Mesenchymal stem cell (in vitro differentiated cells and primary cell): ENCODE data around the gene SLC25A13.

ENCODE experiments used
- DNase-seq: peaks from one replicate; pipeline ENCODE4 v3.0.0-alpha.2; 2013
- H2AFZ ChIP-seq: one replicate; pipeline ENCODE4 v1.6.1; 2013; ENCODE audit warnings: low read depth, mild to moderate bottlenecking, control low read depth, inconsistent platforms, low read length, moderate library complexity
- H2AK5ac ChIP-seq: 2 replicates; pipeline ENCODE4 v1.6.1; 2013; ENCODE audit warnings: low read length, moderate library complexity, mild to moderate bottlenecking, inconsistent platforms; ENCODE audit not compliant: severe bottlenecking
- H2BK120ac ChIP-seq: one replicate; pipeline ENCODE4 v1.6.1; 2013; ENCODE audit warnings: low read depth, mild to moderate bottlenecking, inconsistent platforms, low read length, moderate library complexity
- H2BK12ac ChIP-seq, 2 experiments: one replicate each; pipeline ENCODE4 v1.6.1; 2013; ENCODE audit warnings: inconsistent platforms in 2 of 2, low read length in 2 of 2, mild to moderate bottlenecking in 2 of 2, moderate library complexity in 2 of 2, control low read depth in 1 of 2
- H2BK15ac ChIP-seq: one replicate; pipeline ENCODE4 v1.6.1; 2013; ENCODE audit warnings: mild to moderate bottlenecking, low read depth, inconsistent platforms; ENCODE audit not compliant: poor library complexity, severe bottlenecking
- H2BK5ac ChIP-seq: 2 replicates; pipeline ENCODE4 v1.6.1; 2013; ENCODE audit warnings: low read depth, mild to moderate bottlenecking, low read length, control low read depth, inconsistent platforms; ENCODE audit not compliant: poor library complexity, severe bottlenecking
- H3K14ac ChIP-seq, 2 experiments: one replicate each; pipeline ENCODE4 v1.6.1; 2013; ENCODE audit warnings: inconsistent platforms in 2 of 2, low read length in 2 of 2, control low read depth in 1 of 2, mild to moderate bottlenecking in 1 of 2, moderate library complexity in 1 of 2
- H3K18ac ChIP-seq, 2 experiments: one replicate each; pipeline ENCODE4 v1.6.1; 2013; ENCODE audit warnings: inconsistent platforms in 2 of 2, low read length in 2 of 2, control low read depth in 1 of 2, low read depth in 1 of 2, mild to moderate bottlenecking in 1 of 2
- H3K23ac ChIP-seq, 2 experiments: one replicate each; pipeline ENCODE4 v1.6.1; 2013; ENCODE audit warnings: inconsistent platforms in 2 of 2, low read length in 2 of 2, mild to moderate bottlenecking in 2 of 2, moderate library complexity in 2 of 2, control low read depth in 1 of 2
- H3K27ac ChIP-seq: 2 replicates; pipeline ENCODE4 v1.5.1; 2013; ENCODE audit warnings: mild to moderate bottlenecking, moderate library complexity, low read length, control low read depth, inconsistent platforms; ENCODE audit not compliant: poor library complexity, severe bottlenecking
- H3K27me3 ChIP-seq, 2 experiments: 2 replicates each; pipeline versions ENCODE4 v1.6.1 to v1.7.0; 2013; ENCODE audit warnings: low read length in 2 of 2, mild to moderate bottlenecking in 2 of 2, moderate library complexity in 2 of 2, control low read depth in 1 of 2, inconsistent platforms in 1 of 2; ENCODE audit not compliant: control insufficient read depth in 1 of 2, insufficient read depth in 1 of 2
- H3K36me3 ChIP-seq, 2 experiments: 2 replicates each; pipeline versions ENCODE4 v1.6.1 to v1.7.0; 2013; ENCODE audit warnings: low read length in 2 of 2, control low read depth in 1 of 2, inconsistent platforms in 1 of 2, low read depth in 1 of 2, mild to moderate bottlenecking in 1 of 2; ENCODE audit not compliant: insufficient read depth in 2 of 2, control insufficient read depth in 1 of 2
- H3K4ac ChIP-seq, 2 experiments: one replicate each; pipeline ENCODE4 v1.6.1; 2013; ENCODE audit warnings: inconsistent platforms in 2 of 2, low read length in 2 of 2, mild to moderate bottlenecking in 2 of 2, moderate library complexity in 2 of 2, control low read depth in 1 of 2, low read depth in 1 of 2
- H3K4me1 ChIP-seq: 2 replicates; pipeline ENCODE4 v1.6.1; 2013; ENCODE audit warnings: low read depth, low read length, control low read depth; ENCODE audit not compliant: control insufficient read depth, insufficient read depth
- H3K4me2 ChIP-seq: 2 replicates; pipeline ENCODE4 v1.6.1; 2013; ENCODE audit warnings: low read length, mild to moderate bottlenecking, inconsistent platforms; ENCODE audit not compliant: poor library complexity, severe bottlenecking
- H3K4me3 ChIP-seq, 2 experiments: 2 replicates each; pipeline versions ENCODE4 v1.5.1 to v1.7.0; 2013; ENCODE audit warnings: low read length in 2 of 2, mild to moderate bottlenecking in 2 of 2, control low read depth in 1 of 2, low read depth in 1 of 2; ENCODE audit not compliant: insufficient read depth in 1 of 2
- H3K79me1 ChIP-seq: replicated peaks from 2 replicates; pipeline ENCODE4 v1.6.1; 2013; ENCODE audit warnings: mild to moderate bottlenecking, control low read depth, low read length, inconsistent platforms; ENCODE audit not compliant: poor library complexity, severe bottlenecking
- H3K9ac ChIP-seq: 2 replicates; pipeline ENCODE4 v1.7.0; 2013; ENCODE audit warnings: mild to moderate bottlenecking, low read length, moderate library complexity
- H3K9me3 ChIP-seq: 2 replicates; pipeline ENCODE4 v1.7.0; 2013; ENCODE audit warnings: mild to moderate bottlenecking, low read length; ENCODE audit not compliant: control insufficient read depth
- H4K8ac ChIP-seq: one replicate; pipeline ENCODE4 v1.6.1; 2013; ENCODE audit warnings: inconsistent platforms, mild to moderate bottlenecking, low read length, moderate library complexity
- H4K91ac ChIP-seq: one replicate; pipeline ENCODE4 v1.6.1; 2013; ENCODE audit warnings: mild to moderate bottlenecking, low read length, inconsistent platforms
- WGBS: methylation state at CpG from one replicate; pipeline ENCODE4 v1.1.7; 2013; ENCODE audit warnings: mixed read lengths; 5-methylcytosine and 5-hydroxymethylcytosine counted together

SLC25A13 gene

DNA sequence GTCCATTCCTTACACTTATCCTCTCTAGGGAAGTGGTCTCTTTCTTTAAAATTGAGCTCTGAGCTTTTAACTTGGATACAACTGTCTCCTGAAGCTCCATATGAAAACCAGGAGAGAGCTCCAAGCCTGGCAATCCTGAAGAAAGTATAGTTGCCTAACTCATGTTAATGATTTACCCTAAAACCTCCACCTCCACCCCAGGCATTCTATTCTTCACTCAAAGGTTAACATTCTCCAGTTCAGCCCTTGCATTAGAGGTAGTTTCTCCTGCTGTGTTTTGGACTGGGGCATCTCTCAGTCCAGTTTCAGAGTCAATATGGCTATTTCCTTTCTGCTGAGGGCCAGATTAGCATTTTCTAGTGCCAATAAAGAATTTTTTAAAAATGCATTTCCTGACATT is 195.5 kb downstream of the SLC25A13 start:
- Histone ChIP-seq H3K9ac (no peak overlapping the region), H3K4ac (no peak overlapping the region), H3K79me1 (peaks cover 1% of the 10 kb centered on the region), H3K4me1 (peaks cover 4% of the 10 kb centered on the region), H3K9me3 (no peaks in the 10 kb centered on the region), H3K4me2 (no peak overlapping the region), H4K91ac (no peak overlapping the region), H4K8ac (no peak overlapping the region), H3K14ac (no peak overlapping the region), H3K23ac (no peak overlapping the region), H3K4me3 (no peak overlapping the region), H2BK15ac (no peak overlapping the region), H2BK120ac (no peak overlapping the region), H2AK5ac (no peak overlapping the region), H2BK5ac (no peak overlapping the region), H3K18ac (no peak overlapping the region), H3K27ac (no peak overlapping the region), H3K27me3 (no peaks in the 10 kb centered on the region), H2AFZ (no peak overlapping the region), H3K36me3 (peaks cover 4 to 33% of the 10 kb centered on the region in 2 experiments), H2BK12ac (no peak overlapping the region)
- DNase-seq = no peak

DNA sequence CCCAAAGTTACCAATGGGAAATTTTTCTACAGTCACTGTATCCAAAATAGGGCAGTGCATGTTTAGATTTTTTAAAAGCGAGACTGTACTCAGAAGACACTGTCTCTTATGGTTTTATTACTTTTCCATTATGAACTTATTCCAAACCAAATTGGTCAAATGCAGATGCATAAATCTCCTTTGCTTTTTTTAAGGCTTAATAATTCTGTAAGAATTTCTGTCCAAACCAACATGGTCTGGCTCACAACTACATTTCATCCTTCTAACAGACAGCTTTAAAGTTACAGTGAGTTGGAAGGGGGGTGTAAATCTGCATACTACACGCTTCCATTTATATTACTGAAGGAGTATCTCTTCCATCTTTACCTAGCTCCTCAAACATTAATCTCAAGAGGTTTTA is 199.2 kb downstream of the SLC25A13 start:
- H3K14ac ChIP-seq = no peak overlapping the region
- H3K4me3 ChIP-seq = no peak overlapping the region
- H2BK120ac ChIP-seq = no peak overlapping the region
- 100% methylated on average over 2 of the region's 2 CpGs for WGBS
- H3K27ac ChIP-seq = no peak overlapping the region
- H2BK5ac ChIP-seq = no peak overlapping the region
- H3K9ac ChIP-seq = no peak overlapping the region
- no peaks in the 10 kb centered on the region for H3K9me3 ChIP-seq
- H3K23ac ChIP-seq = no peak overlapping the region
- H2AK5ac ChIP-seq = no peak overlapping the region
- H3K79me1 ChIP-seq = peaks cover 1% of the 10 kb centered on the region
- no peak overlapping the region for H3K18ac ChIP-seq
- peaks cover 5% of the 10 kb centered on the region for H3K4me1 ChIP-seq
- H2AFZ ChIP-seq = no peak overlapping the region
- DNase-seq = no peak
- H2BK12ac ChIP-seq = no peak overlapping the region
- peaks cover 7 to 30% of the 10 kb centered on the region in 2 experiments for H3K36me3 ChIP-seq
- no peaks in the 10 kb centered on the region for H3K27me3 ChIP-seq
- H2BK15ac ChIP-seq = no peak overlapping the region
- H3K4ac ChIP-seq = no peak overlapping the region
- no peak overlapping the region for H4K91ac ChIP-seq
- no peak overlapping the region for H4K8ac ChIP-seq
- H3K4me2 ChIP-seq = no peak overlapping the region

DNA sequence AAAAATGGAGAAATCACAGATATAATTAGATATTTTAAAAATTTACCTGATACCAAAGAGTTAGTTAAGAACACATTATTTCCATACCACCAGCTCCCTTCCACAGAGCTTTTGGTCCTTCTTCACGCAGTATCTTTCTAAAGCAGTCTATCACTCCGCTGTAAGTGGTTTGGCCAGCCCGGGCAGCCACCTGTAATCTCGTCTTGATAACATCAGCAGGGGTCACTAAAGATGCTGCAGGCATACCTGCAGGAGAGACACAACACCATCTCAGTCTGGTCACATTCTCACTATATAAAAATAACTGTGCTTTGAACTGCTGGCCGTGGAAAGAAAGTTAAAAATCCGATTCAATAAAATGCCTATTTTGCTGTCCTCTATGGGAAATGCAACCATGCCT is 200.1 kb downstream of the SLC25A13 start:
- Histone ChIP-seq H3K4me3 (no peak overlapping the region), H3K9ac (no peak overlapping the region), H3K18ac (no peak overlapping the region), H3K4me2 (no peak overlapping the region), H3K27me3 (no peaks in the 10 kb centered on the region), H4K91ac (no peak overlapping the region), H2AK5ac (no peak overlapping the region), H3K79me1 (peaks cover 1% of the 10 kb centered on the region), H2BK5ac (no peak overlapping the region), H3K4ac (no peak overlapping the region), H3K4me1 (peaks cover 4% of the 10 kb centered on the region), H2BK12ac (no peak overlapping the region), H3K14ac (no peak overlapping the region), H4K8ac (no peak overlapping the region), H3K9me3 (no peaks in the 10 kb centered on the region), H3K23ac (no peak overlapping the region), H2AFZ (no peak overlapping the region), H2BK120ac (no peak overlapping the region), H3K36me3 (peaks cover 7 to 30% of the 10 kb centered on the region in 2 experiments), H3K27ac (no peak overlapping the region), H2BK15ac (no peak overlapping the region)
- WGBS = 87% methylated on average over 6 of the region's 6 CpGs
- DNase-seq = no peak

DNA sequence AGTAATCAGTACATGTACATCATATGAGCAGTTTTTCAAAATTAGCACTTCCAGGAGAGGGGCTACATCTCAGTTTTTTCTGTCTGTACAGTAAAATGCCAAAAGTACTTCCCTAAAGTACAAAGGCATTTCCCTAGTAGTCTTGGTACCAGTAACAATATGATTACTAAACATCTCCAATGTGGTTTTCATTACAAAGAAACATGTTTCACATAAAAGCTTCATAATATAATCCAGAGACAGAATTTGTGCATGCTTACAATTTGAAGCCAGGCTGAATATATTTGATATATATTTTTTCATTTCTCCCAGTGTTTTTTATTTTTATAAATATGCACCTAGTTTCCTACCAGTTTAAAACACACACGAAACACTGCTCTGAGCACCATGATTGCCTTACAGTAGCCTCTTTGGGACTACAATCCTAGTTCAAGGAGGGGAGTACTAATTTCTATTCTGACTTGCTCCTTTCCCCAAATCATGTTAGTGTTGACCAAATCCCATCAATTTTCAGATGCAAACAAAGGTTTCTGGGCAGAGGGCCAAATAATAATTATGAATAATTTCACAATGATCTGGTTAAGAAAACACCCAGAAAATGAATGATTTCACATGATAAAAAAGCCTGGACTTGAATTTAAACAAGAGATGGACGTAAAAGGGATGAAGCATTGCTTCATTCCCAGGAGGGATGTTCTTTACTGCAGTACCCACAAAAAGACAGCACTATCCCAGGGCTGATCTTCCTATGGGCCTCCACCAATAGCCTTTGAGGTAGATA is 201.3 kb downstream of the SLC25A13 start:
- Histone ChIP-seq H3K4me2 (no peak overlapping the region), H2BK15ac (no peak overlapping the region), H3K9ac (no peak overlapping the region), H2AK5ac (no peak overlapping the region), H3K4me3 (no peak overlapping the region), H3K36me3 (peaks cover 7 to 30% of the 10 kb centered on the region in 2 experiments), H4K91ac (no peak overlapping the region), H3K23ac (no peak overlapping the region), H3K18ac (no peak overlapping the region), H2AFZ (no peak overlapping the region), H3K4me1 (peaks cover 2% of the 10 kb centered on the region), H3K27ac (no peak overlapping the region), H4K8ac (no peak overlapping the region), H3K9me3 (no peaks in the 10 kb centered on the region), H3K79me1 (peaks cover 1% of the 10 kb centered on the region), H2BK120ac (no peak overlapping the region), H3K14ac (no peak overlapping the region), H2BK5ac (no peak overlapping the region), H3K4ac (no peak overlapping the region), H3K27me3 (no peaks in the 10 kb centered on the region), H2BK12ac (no peak overlapping the region)
- no peak for DNase-seq
- 100% methylated on average over 2 of the region's 2 CpGs for WGBS
